ENCODE results near the gene METTL2B.
"Not testable (repeated sequence)": the region's sequence is repeated elsewhere in the genome, so short reads cannot be mapped to it uniquely, and the experiment has no call there.

Gene METTL2B

DNA sequence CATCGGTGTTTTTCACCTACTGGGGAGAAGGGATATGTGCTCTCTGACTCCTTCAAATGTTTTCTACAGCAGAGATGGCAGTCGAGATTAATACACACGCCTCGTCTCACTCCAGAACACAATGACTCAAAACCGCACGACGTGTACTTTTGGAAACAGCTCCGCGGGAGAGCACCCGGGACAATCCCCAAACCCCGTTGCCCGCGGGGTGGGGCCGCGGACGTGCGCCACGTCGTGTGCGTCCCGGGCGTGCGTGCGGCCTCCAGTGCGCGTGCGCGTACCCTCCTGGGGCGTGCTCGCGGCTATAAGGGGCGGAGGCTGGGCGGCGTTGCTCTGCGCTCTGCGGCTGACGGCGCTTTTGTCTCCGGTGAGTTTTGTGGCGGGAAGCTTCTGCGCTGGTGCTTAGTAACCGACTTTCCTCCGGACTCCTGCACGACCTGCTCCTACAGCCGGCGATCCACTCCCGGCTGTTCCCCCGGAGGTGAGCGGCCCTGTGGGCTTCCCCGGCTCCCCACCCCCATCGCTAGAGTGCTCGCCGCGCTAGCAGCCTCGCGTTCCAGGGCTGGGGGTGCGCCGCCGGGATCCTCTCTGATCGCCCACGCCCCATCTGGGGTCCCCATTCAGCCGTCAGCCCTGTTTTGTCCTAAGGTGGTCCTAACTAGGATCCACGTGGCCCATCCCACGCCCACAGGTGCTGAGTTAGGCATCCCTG lies 20.8 kb upstream of the METTL2B start, which contains the start of gene HILPDA:
HILPDA (plus strand) TSS at position 336 of the 712 bp plus-strand sequence. CDS start 1,391 bp downstream, outside the sequence.
- peak; percentile 87 for DNase-seq (ENCODE audit: low read depth)

DNA sequence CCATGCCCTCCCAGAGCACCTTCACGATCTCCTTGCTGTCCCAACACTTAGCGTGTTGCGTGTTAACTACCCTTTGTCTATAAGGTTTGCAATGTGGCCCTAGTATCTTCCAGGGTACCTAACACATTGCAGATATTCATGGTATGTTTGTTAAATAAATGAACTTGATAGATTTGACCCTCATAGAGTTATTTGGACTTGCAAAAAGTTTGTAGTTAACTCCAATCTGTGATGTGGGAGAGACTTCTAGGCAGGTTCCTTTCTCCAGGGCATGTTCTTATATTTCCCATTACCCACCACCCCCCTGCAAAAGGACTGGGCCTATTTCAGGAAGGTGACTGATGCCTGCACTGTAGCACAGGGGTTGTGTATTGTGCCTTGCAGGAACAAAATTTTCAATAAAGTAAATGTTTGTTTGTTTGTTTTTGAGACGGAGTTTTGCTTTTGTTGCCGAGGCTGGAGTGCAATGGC lies 20.3 kb upstream of the METTL2B start:
- no peak for DNase-seq (ENCODE audit: low read depth)

GRCh38 chr7:128457385-128457784 lies 19.2 kb upstream of the METTL2B start:
- not testable (repeated sequence) for DNase-seq (ENCODE audit: low read depth)

DNA sequence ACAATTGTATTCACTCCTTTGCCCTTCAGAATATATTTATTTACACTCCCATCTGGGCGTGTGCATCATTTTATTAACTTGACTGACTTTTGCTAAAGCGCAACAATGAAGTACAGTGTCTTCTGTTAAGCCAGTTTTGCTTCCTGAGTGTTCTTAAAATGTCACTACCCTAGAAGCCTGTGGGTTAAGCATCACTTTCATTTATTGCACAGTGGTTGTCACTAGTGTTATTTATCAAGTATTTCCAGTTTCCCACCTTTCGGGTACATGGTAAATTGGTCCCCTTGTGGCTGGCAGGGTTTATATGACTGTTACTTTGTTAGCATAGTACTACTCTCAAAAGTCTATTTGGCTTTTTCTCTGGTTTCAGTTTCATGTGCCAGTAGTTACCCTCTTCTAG lies 17.6 kb upstream of the METTL2B start:
- DNase-seq (ENCODE audit: low read depth) = no peak

DNA sequence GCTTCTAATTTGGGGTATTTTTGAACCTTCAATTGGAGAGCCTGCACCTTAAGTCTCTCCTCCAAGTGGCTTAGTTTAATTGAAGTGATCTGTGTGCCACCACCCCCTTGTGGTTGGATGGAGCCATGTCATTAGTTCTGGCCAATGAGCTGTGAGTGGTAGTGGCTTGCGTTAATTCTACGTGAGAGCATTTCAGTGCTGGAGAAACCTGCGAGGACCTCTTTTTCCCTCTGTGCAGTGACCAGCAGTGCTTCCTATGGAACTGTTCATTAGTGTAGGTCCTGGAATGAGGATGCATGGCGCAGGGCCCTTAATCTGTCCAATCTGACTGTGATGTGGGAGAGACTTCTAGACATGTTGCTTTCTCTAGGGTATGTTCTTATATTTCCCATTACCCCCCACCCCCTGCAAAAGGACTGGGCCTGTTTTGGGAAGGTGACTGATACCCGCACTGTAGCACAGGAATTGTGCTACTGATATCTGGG lies 17.1 kb upstream of the METTL2B start:
- peak; percentile 60 for DNase-seq (ENCODE audit: low read depth)

DNA sequence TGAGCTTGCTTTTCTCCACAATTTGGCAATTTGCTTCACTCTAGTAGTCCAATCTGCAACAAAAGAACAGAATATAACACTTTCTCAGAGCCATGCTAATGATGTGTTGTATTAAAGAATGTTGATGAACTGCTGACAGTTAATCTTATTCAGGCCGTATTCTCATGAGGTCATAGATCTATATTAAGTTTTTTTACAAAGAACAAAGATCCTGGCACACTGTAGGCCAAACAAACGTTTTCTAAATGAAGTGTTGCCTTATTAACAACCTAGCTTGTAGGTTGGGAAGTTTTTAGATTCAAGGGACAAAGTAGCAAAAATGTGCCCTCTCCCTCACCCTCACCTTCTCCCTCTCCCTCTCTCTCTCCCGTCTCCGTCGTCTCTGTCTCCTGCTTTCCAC lies 14.1 kb upstream of the METTL2B start:
- DNase-seq (ENCODE audit: low read depth) = no peak

DNA sequence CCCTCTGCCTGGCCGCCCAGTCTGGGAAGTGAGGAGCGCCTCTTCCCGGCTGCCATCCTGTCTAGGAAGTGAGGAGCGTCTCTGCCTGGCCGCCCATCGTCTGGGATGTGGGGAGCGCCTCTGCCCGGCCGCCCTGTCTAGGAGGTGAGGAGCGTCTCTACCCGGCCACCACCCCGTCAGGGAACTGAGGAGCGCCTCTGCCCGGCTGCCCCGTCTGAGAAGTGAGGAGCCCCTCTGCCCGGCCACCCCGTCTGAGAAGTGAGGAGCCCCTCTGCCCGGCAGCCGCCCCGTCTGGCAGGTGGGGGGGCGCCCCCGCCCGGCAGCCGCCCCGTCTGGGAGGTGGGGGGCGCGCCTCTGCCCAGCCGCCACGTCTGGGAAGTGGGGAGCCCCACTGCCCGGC lies 13.2 kb upstream of the METTL2B start:
- DNase-seq (ENCODE audit: low read depth) = not testable (repeated sequence)

DNA sequence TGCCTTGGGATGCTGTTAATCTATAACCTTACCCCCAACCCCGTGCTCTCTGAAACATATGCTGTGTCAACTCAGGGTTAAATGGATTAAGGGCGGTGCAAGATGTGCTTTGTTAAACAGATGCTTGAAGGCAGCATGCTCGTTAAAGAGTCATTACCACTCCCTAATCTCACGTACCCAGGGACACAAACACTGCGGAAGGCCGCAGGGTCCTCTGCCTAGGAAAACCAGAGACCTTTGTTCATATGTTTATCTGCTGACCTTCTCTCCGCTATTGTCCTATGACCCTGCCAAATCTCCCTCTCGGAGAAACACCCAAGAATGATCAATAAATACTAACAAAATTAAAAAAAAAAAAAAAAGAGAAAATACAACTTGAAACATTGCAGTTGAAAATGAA lies 12.6 kb upstream of the METTL2B start:
- not testable (repeated sequence) for DNase-seq (ENCODE audit: low read depth)

GRCh38 chr7:128466871-128467270 lies 9.7 kb upstream of the METTL2B start:
- not testable (repeated sequence) for DNase-seq (ENCODE audit: low read depth)

GRCh38 chr7:128477336-128477690 lies 765 bp downstream of the METTL2B start:
- not testable (repeated sequence) for DNase-seq (ENCODE audit: low read depth)

DNA sequence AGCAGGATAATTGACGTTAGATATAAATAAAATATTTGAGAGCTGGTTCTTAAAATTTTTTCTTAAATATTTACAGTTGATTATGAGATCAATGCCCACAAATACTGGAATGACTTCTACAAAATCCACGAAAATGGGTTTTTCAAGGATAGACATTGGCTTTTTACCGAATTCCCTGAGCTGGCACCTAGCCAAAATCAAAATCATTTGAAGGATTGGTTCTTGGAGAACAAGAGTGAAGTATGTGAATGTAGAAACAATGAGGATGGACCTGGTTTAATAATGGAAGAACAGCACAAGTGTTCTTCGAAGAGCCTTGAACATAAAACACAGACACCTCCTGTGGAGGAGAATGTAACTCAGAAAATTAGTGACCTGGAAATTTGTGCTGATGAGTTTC lies 2.5 kb downstream of the METTL2B start:
- DNase-seq (ENCODE audit: low read depth) = not testable (repeated sequence)

DNA sequence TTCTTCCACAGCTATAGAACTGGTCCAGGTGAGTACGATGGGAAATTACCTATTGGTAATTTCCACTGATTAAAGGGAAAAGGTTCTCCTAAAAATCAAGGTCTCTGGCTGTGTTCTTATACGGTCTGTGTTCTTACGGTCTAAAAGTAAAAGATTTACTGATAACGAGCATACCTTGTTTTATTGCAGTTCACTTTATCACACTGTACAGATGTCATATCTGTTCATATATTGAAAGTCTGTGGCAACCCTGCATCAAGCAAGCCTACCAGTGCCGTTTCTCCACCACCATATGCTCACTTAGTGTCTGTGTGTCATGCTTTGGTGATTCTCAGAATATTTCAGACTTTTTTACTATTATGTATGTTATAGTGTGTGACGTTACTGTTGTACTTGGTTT lies 11.6 kb downstream of the METTL2B start:
- not testable (repeated sequence) for DNase-seq (ENCODE audit: low read depth)

DNA sequence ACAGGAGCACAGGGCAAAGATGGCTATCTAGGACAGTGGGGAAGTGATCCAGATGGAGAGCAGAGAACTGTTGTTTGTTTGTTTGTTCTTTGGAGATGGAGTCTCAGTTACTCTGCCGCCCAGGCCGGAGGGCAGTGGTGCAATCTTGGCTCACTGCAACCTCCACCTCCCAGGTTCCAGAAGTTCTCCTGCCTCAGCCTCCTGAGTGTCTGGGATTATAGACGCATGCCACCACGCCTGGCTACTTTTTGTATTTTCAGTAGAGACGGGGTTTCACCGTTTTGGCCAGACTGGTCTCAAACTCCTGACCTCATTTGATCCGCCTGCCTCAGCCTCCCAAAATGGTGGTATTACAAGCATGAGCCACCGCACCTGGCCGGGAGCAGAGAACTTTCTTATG lies 20.9 kb downstream of the METTL2B start:
- no peak for DNase-seq (ENCODE audit: low read depth)

GRCh38 chr7:128505416-128505815 lies 28.9 kb downstream of the METTL2B start:
- DNase-seq (ENCODE audit: low read depth) = not testable (repeated sequence)

DNA sequence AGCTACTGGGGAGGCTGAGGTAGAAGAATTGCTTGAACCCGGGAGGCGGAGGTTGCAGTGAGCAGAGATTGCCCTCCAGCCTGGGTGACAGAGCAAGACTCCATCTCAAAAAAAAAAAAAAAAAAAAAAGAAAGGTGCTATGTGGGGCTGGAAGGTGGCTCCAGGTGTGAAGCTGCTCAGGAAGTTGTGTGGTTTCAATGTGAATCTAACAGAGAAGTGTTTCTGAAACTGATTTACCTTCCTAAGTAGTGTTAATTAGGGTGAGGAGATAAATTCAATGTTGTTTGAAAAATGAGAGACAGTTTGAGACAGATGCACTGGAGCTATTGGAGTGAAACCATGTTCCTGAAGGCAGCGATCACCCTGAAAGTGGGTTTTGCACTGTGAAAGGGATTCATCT lies 30.3 kb downstream of the METTL2B start:
- not testable (repeated sequence) for DNase-seq (ENCODE audit: low read depth)

DNA sequence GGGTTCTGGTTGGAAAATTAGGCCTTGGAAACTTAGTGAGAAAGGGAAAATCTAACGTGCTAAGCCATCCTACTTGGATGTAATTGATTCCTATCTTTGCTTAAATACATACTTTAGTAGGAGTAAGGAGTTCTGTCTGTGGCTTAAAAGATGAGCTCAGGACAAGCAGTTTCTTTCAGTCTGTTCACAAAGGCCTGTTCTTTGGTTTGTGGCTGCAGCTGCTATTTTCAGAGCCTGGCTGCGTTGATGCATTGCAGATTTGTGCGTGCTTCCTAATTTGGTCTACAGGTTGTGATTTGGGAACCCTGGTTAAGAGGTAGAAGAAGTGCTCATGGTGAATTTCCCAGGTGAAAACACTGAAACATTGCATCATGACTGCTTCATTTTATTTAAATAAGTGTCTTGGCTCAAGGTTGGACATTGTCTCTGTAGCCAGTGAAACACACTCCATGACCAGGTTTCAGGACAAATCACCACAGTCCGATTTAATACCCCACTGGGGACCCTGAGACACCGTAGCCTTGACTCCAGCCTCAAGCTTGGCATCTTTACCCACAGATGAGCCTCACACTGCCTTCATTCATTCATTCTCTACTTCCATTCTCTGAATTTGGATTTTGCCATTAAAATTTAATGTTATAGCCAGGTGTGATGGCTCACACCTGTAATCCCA lies 30.9 kb downstream of the METTL2B start:
- not testable (repeated sequence) for DNase-seq (ENCODE audit: low read depth)

GRCh38 chr7:128511692-128512091 lies 35.1 kb downstream of the METTL2B start:
- not testable (repeated sequence) for DNase-seq (ENCODE audit: low read depth)

DNA sequence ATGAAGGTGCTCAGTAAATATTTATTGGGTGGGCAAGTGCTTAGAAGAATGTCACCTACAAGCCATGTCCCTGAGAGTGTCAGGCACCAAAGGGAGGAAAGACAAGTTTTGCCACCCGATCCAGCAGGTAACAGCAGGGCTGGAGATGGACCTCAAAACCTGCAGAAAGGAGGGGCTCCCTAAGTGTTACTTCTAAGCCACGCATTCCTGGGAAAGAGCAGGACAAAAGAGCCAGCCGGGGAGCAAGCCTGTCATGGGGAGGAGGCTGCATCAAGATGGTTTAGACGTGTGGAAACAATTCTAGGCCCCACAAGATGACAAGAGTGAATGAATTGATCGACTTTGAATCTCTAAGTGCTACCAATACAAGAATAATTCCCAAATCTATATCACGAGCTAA lies 38.7 kb downstream of the METTL2B start:
- not testable (repeated sequence) for DNase-seq (ENCODE audit: low read depth)

DNA sequence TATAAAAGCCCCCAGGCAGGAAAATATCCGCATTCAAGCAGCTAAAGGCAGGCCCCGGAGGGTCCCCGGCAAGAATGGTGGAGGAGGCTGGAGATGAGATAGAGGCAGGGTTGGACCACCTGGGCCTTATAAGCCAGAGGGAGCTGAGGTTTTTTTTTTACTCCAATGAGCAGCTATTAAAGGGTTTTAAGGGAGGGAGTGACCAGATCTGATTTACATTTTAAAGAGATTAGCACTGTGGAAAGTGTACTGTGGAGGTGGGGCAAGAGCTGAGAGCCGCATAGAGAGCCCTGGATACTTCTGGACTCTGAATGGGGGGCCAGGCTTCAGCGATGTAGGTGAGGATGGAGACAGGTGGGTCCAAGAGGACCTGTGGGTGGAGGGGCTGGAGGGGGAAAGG lies 40.5 kb downstream of the METTL2B start:
- not testable (repeated sequence) for DNase-seq (ENCODE audit: low read depth)

DNA sequence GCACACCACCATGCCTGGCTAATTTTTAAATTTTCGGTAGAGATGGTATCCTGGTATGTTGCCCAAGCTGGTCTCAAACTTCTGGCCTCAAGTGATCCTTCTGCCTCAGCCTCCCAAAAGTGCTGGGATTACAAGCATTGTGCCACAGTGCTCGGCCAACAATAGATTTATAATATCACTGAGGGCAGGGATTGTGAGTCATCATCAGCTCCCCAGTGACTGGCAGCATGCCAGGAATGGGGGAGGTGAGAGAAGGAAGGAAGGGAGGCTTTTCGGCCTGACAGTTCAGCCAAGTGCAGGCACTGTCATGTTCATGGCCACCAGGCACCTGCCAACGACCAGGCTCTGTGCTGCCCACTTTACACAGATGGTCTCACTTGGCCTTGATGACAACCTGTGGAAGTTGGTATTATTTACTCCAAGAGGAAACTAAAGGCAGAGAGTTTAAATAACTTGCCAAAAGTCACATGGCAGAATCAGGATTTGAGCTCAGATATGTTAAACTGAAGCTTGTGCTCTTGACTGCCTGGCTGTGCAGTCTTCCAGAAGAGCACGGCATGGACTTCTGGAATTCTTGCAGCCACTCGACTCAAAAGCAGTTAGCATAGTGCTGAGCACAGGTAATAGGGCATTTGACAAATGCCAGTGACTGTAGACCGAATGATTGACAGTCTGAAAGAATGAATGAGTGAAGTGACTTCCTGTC lies 46.8 kb downstream of the METTL2B start:
- peak; percentile 73 for DNase-seq (ENCODE audit: low read depth)

GRCh38 chr7:128523932-128524524 lies 47.5 kb downstream of the METTL2B start:
- DNase-seq (ENCODE audit: low read depth) = not testable (repeated sequence)

DNA sequence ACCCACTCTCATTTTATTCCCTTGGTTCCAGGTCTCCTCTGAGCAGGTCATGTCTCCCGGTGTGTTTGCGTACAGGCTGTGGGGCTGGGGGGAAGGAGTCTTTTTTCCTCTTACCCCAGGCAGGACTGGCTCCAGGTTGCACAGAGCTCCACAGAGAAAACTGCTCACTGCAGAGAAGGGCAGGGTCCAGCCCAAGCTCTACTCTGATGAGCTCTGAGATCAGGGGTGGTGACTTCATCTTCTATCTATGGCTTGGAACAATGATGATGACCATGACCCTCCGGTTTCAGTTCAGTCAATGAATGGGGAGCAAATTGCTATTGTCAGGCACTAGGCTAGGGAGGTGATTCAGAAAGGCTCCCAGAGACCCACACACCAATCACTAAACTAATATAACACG lies 49.0 kb downstream of the METTL2B start:
- DNase-seq (ENCODE audit: low read depth) = not testable (repeated sequence)
